Measurements from ENCODE around the gene KHDC3L.
A peak's percentile ranks its signal among the peaks of the same experiment; 100 is the strongest.
"Not testable (repeated sequence)": the region's sequence is repeated elsewhere in the genome, so short reads cannot be mapped to it uniquely, and the experiment has no call there.

The KHDC3L gene

DNA sequence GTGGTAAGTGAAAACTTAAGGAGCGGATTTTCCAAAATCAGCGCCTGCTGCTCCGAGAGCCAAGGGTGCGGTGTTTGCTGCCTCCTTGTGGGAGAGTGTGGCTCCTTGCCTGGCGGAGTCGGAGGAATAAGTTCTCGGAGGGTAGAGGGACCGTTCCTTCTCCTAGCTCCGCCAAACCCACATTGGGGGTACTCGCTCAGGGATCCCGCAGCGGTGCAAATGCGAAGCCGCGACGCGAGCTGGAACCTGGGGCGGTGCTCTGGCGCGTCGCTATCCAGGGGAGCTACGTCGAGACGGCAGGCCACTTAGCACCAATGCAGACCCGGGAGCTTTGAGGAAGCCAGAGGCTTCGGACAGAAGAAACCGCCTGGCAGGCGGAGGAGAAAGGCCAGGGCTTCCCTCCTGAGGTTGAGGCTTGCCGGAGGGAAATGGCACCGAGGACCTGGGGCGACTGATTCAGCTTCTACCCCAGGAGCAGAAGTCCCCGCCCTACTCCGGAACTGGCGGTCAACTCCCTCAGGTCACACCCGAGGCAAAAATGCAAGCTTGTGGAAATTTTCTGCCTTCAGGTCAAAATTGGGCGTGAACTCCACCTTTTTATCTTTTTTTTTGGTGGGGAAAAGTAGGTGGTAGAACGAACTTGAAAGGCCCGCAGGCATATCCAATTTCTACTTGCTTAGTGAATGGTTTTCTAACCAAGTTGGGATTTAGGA is 26.5 kb downstream of the KHDC3L start:
- peak overlapping the region; percentile 69 for H3K4me3 ChIP-seq (ENCODE audit: low read depth, low read length)
- peak; percentile 78 for TF ChIP-seq CTCF (IDR thresholded peaks at IDR 0.05; ENCODE audit: low read depth, low read length)

GRCh38 chr6:73389854-73390253 is 27.4 kb downstream of the KHDC3L start:
- H3K4me3 ChIP-seq (ENCODE audit: low read depth, low read length) = no peak overlapping the region
- no peak for TF ChIP-seq CTCF (IDR thresholded peaks at IDR 0.05; ENCODE audit: low read depth, low read length)

DNA sequence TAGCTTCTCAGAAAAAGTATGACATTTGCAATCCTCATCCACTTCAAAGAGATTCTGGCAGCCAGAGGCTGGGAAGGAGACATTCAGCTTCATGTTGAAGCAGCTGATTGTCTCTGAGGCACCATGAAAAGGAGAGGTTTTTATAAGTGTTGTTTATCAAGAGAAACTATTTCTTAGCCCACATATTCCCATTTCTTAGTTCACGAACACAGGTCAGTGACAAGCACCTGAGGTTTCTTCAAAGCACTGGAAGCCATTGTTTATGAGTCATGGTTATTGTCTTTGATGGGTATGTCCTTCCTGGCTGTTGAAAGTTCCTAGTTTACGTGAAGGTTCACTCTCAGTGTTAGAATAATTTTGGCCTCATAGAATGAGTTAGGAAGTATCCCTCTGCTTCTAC is 29.2 kb downstream of the KHDC3L start:
- no peak for TF ChIP-seq CTCF (IDR thresholded peaks at IDR 0.05; ENCODE audit: low read depth, low read length)
- H3K4me3 ChIP-seq (ENCODE audit: low read depth, low read length) = no peak overlapping the region

DNA sequence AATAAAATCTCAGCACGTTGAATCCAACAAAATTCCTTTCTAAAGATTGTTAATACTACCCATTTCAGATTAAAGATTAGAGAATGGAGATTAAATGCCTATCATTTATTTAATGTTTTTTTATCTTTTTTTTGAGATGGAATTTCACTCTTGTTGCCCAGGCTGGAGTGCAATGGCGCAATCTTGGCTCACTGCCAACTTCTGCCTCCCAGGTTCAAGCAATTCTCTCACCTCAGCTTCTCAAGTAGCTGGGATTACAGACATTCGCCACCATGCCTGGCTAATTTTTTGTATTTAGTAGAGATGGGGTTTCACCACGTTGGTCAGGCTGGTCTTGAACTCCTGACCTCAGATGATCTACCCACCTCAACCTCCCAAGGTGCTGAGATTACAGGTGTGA is 29.7 kb downstream of the KHDC3L start:
- not testable (repeated sequence) for H3K4me3 ChIP-seq (ENCODE audit: low read depth, low read length)

DNA sequence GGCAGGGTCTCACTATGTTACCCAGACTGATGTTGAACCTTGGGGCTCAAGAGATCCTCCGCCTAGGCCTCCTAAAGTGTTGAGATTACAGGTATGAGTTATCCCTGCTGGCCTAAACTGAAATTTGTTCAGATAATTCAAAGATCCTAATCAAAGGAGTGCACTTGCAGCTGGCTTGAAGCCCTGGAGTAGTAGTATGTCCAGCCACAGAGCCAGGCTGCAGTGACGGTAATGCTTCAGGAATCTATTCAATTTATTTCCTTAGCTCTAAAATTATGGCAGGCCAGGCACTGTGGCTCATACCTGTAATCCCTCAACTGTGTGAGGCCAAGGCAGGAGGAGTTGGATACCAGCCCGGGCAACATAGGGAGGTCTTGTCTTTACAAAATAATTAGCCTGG is 30.8 kb downstream of the KHDC3L start:
- H3K4me3 ChIP-seq (ENCODE audit: low read depth, low read length) = no peak overlapping the region
- TF ChIP-seq CTCF (IDR thresholded peaks at IDR 0.05; ENCODE audit: low read depth, low read length) = no peak

GRCh38 chr6:73394577-73395354 is 32.3 kb downstream of the KHDC3L start, which contains the start of gene DDX43:
Gene DDX43, plus strand, starts transcription at chr6:73394828. Its CDS starts 78 bp downstream, at chr6:73394906.
- no peak within 1 kb of the TSS for H3K4me3 ChIP-seq (ENCODE audit: low read depth, low read length)
- TF ChIP-seq CTCF (IDR thresholded peaks at IDR 0.05; ENCODE audit: low read depth, low read length) = no peak

DNA sequence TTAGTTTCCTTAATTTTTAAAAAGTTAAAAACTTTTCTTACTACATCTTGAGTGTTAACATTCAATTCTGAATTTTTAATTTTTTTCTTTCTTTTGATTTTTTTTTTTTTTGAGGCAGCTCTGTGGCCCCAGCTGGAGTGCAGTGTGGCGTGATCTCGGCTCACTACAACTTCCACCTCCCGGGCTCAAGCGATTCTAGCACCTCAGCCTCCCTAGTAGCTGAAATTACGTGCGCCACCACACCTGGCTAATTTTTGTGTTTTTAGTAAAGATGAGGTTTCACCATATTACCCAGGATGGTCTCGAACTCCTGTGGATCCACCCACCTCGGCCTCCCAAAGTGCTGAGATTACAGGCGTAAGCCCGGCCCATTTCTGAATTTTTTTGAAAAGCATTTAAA is 33.4 kb downstream of the KHDC3L start:
- H3K4me3 ChIP-seq (ENCODE audit: low read depth, low read length) = no peak overlapping the region

More for the DNA sequence above, 33.4 kb downstream of the KHDC3L start:
- TF ChIP-seq CTCF (IDR thresholded peaks at IDR 0.05; ENCODE audit: low read depth, low read length) = no peak

Measured in WI38 (cell line).